GM21723 (cell line): ENCODE results near the gene PRSS12.
A peak's percentile ranks its signal among the peaks of the same experiment; 100 is the strongest.
"Not testable (repeated sequence)": the region's sequence is repeated elsewhere in the genome, so short reads cannot be mapped to it uniquely, and the experiment has no call there.

ENCODE experiments used
- ATAC-seq: cut with Tn5 transposase; IDR thresholded peaks from one replicate; pipeline ENCODE4 v1.9.1; 2021; ENCODE audit warnings: mild to moderate bottlenecking, moderate library complexity; ENCODE audit not compliant: unreplicated experiment

Gene PRSS12

GRCh38 chr4:118279328-118279727 is 73.5 kb downstream of the PRSS12 start:
- ATAC-seq = no peak

GRCh38 chr4:118278473-118279274 is 74.1 kb downstream of the PRSS12 start:
- peak; percentile 87 for ATAC-seq

- ATAC-seq = no peak
These were observed 75.6 kb downstream of the PRSS12 start for GRCh38 chr4:118277243-118277642.

- no peak for ATAC-seq
These were observed 76.2 kb downstream of the PRSS12 start for GRCh38 chr4:118276580-118276979.

- no peak for ATAC-seq
These were observed 79.2 kb downstream of the PRSS12 start for GRCh38 chr4:118273642-118274041.

GRCh38 chr4:118271788-118272187 is 81.0 kb downstream of the PRSS12 start:
- no peak for ATAC-seq

GRCh38 chr4:118270492-118270891 is 82.3 kb downstream of the PRSS12 start:
- peak; percentile 51 for ATAC-seq

- no peak for ATAC-seq
These were observed 84.0 kb downstream of the PRSS12 start for GRCh38 chr4:118268780-118269179.

GRCh38 chr4:118266145-118266496 is 86.7 kb downstream of the PRSS12 start:
- not testable (repeated sequence) for ATAC-seq

GRCh38 chr4:118265312-118266144 is 87.3 kb downstream of the PRSS12 start:
- peak; percentile 73 for ATAC-seq

- ATAC-seq = no peak
These were observed 88.7 kb downstream of the PRSS12 start for GRCh38 chr4:118264096-118264495.

GRCh38 chr4:118260309-118260708 is 92.5 kb downstream of the PRSS12 start:
- ATAC-seq = no peak

- ATAC-seq = no peak
These were observed 93.7 kb downstream of the PRSS12 start for GRCh38 chr4:118259111-118259510.

GRCh38 chr4:118254368-118254767 is 98.4 kb downstream of the PRSS12 start:
- ATAC-seq = no peak

- ATAC-seq = no peak
These were observed 102.9 kb downstream of the PRSS12 start for GRCh38 chr4:118249890-118250289.

- no peak for ATAC-seq
These were observed 115.3 kb downstream of the PRSS12 start for GRCh38 chr4:118237531-118237930.

GRCh38 chr4:118235566-118236120 is 117.2 kb downstream of the PRSS12 start:
- ATAC-seq = no peak
